NB4 (cell line): ENCODE data around the gene SIAH3.

ENCODE experiments used
- MYC ChIP-seq: IDR thresholded peaks from 2 replicates; pipeline ENCODE4 v1.6.1; 2011; ENCODE audit warnings: low read depth, low read length
- POLR2A ChIP-seq: IDR thresholded peaks from 2 replicates; pipeline ENCODE4 v1.6.1; 2011; ENCODE audit warnings: mild to moderate bottlenecking; ENCODE audit not compliant: insufficient read length; ENCODE audit errors: extremely low read depth
- TF ChIP-seq, protein P1 (sequence below): IDR thresholded peaks from one replicate; pipeline ENCODE4 v1.5.1; 2012; ENCODE audit warnings: low read depth, low read length
- TF ChIP-seq, protein P2 (sequence below): IDR thresholded peaks from 2 replicates; pipeline ENCODE4 v1.6.1; 2011; ENCODE audit warnings: low read depth, low read length

GRCh38 chr13:45787346-45787745 is 64.2 kb downstream of the SIAH3 start:
- TF ChIP-seq, protein P1, sequence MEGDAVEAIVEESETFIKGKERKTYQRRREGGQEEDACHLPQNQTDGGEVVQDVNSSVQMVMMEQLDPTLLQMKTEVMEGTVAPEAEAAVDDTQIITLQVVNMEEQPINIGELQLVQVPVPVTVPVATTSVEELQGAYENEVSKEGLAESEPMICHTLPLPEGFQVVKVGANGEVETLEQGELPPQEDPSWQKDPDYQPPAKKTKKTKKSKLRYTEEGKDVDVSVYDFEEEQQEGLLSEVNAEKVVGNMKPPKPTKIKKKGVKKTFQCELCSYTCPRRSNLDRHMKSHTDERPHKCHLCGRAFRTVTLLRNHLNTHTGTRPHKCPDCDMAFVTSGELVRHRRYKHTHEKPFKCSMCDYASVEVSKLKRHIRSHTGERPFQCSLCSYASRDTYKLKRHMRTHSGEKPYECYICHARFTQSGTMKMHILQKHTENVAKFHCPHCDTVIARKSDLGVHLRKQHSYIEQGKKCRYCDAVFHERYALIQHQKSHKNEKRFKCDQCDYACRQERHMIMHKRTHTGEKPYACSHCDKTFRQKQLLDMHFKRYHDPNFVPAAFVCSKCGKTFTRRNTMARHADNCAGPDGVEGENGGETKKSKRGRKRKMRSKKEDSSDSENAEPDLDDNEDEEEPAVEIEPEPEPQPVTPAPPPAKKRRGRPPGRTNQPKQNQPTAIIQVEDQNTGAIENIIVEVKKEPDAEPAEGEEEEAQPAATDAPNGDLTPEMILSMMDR = no peak
- TF ChIP-seq POLR2A (no peak), MYC (no peak)
- TF ChIP-seq, protein P2, sequence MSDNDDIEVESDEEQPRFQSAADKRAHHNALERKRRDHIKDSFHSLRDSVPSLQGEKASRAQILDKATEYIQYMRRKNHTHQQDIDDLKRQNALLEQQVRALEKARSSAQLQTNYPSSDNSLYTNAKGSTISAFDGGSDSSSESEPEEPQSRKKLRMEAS = no peak
